Gastroesophageal sphincter (tissue), 3 donors: ENCODE data around the gene CTSV.

ENCODE experiments used
- CTCF ChIP-seq, 4 experiments: fragments of 200-600 bp in 2 of 4; fragments of 450-650 bp in 2 of 4; sonication (generic) in 1 of 4; IDR thresholded peaks; one replicate each; pipeline ENCODE4 v1.5.1; 2017 to 2019; ENCODE audit warnings: antibody characterized with exemption in 4 of 4, mild to moderate bottlenecking in 2 of 4, moderate library complexity in 2 of 4
- EP300 ChIP-seq: sonication (generic); formaldehyde crosslinking; IDR thresholded peaks from one replicate; pipeline ENCODE4 v1.6.1; 2017; ENCODE audit warnings: antibody characterized with exemption, mild to moderate bottlenecking
- POLR2A ChIP-seq, 2 donors: fragments of 450-650 bp; IDR thresholded peaks; one replicate each; pipeline ENCODE4 v1.6.1; 2017; ENCODE audit warnings: antibody characterized with exemption in 2 of 2, mild to moderate bottlenecking in 2 of 2, moderate library complexity in 1 of 2
- POLR2AphosphoS5 ChIP-seq: sonication (generic); formaldehyde crosslinking; IDR thresholded peaks from one replicate; pipeline ENCODE4 v1.6.1; 2017; ENCODE audit warnings: antibody characterized with exemption

GRCh38 chr9:97053717-97054116 lies 14.8 kb upstream of the CTSV start:
- TF ChIP-seq CTCF (IDR thresholded peaks at IDR 0.05), result no peak
- TF ChIP-seq POLR2AphosphoS5, result no peak
- TF ChIP-seq POLR2A (IDR thresholded peaks at IDR 0.05), result no peak
- TF ChIP-seq EP300, result no peak
